Right lobe of liver (tissue), 4 donors: ENCODE measurements around the gene PYGB.

Experiments
- CTCF ChIP-seq, 4 donors: fragments of 200-600 bp in 3 of 4; fragments of 450-650 bp in 1 of 4; IDR thresholded peaks; one replicate each; pipeline versions ENCODE4 v1.5.1 to v1.8.0; 2016 to 2022; ENCODE audit warnings: antibody characterized with exemption in 4 of 4, mild to moderate bottlenecking in 2 of 4
- POLR2A ChIP-seq: fragments of 450-650 bp; IDR thresholded peaks from one replicate; pipeline ENCODE4 v1.6.1; 2017; ENCODE audit warnings: antibody characterized with exemption, mild to moderate bottlenecking
- donor health status: DM: no; HTN: no; CAD: no.
- donor health status: DM: no; HTN: no; CAD: no.
- donor health status: DM: no; HTN: yes; CAD: no.

DNA sequence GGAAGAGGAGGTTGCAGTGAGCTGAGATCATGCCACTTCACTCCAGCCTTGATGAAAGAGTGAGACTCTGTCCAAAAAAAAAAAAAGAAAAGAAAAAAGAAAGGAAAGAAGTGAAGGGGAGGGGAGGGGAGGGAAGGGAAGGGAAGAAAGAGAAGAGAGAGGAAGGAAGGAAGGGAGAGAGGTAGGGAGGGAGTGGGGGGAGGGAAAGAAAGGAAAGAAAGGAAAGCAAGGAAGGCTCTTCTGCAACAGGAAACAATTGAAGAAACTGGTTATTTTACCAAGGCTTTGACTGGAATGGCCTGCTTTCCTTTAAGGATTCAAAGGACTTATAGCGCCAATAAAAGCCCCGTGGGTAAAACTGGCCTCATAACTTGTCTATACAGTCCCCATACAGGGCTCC lies 78.1 kb downstream of the PYGB start:
- TF ChIP-seq CTCF (IDR thresholded peaks at IDR 0.05) = no peak
- no peak for TF ChIP-seq POLR2A
